GM23248 (cell line): Measurements from ENCODE around the gene UNC5A. TPM values are rescaled to one million over a fixed set of nuclear protein-coding genes. Genes with fewer than 3 reads are reported as not detected.

Experiments
- DNase-seq: peaks from one replicate; pipeline ENCODE4 v3.0.0-alpha.2; 2015
- H2AFZ ChIP-seq: fragments of 200-600 bp; sonication (generic); 2 replicates; pipeline ENCODE4 v1.6.1; 2016; ENCODE audit warnings: antibody characterized with exemption
- H3F3A ChIP-seq: fragments of 200-600 bp; sonication (generic); 2 replicates; pipeline ENCODE4 v1.6.1; 2016; ENCODE audit warnings: mild to moderate bottlenecking, antibody characterized with exemption, mixed run types; ENCODE audit not compliant: insufficient read depth
- H3K27ac ChIP-seq: fragments of 200-600 bp; sonication (generic); 2 replicates; pipeline ENCODE4 v1.5.1; 2016; ENCODE audit warnings: mild to moderate bottlenecking
- H3K27me3 ChIP-seq: fragments of 200-600 bp; sonication (generic); replicated peaks from 2 replicates; pipeline ENCODE4 v1.6.1; 2016; ENCODE audit warnings: mild to moderate bottlenecking; ENCODE audit not compliant: insufficient read depth
- H3K36me3 ChIP-seq: fragments of 200-600 bp; sonication (generic); 2 replicates; pipeline ENCODE4 v1.6.1; 2016; ENCODE audit warnings: low read depth, mild to moderate bottlenecking
- H3K4me1 ChIP-seq: fragments of 200-600 bp; sonication (generic); 2 replicates; pipeline ENCODE4 v1.6.1; 2016; ENCODE audit warnings: mild to moderate bottlenecking; ENCODE audit not compliant: insufficient read depth
- H3K4me2 ChIP-seq: fragments of 200-600 bp; sonication (generic); one replicate; pipeline ENCODE4 v1.6.1; 2016; ENCODE audit warnings: mild to moderate bottlenecking; ENCODE audit not compliant: unreplicated experiment
- H3K4me3 ChIP-seq: fragments of 200-600 bp; sonication (generic); 2 replicates; pipeline ENCODE4 v1.5.1; 2016; ENCODE audit warnings: mild to moderate bottlenecking
- H3K79me2 ChIP-seq: fragments of 200-600 bp; sonication (generic); 2 replicates; pipeline ENCODE4 v1.6.1; 2016; ENCODE audit warnings: mild to moderate bottlenecking; ENCODE audit not compliant: insufficient read depth
- H3K9ac ChIP-seq: fragments of 200-600 bp; sonication (generic); 2 replicates; pipeline ENCODE4 v1.6.1; 2016; ENCODE audit warnings: mild to moderate bottlenecking
- H3K9me2 ChIP-seq: fragments of 200-600 bp; sonication (generic); 2 replicates; pipeline ENCODE4 v1.6.1; 2016; ENCODE audit warnings: mixed run types, mild to moderate bottlenecking, moderate library complexity; ENCODE audit not compliant: insufficient read depth
- H3K9me3 ChIP-seq: fragments of 200-600 bp; sonication (generic); one replicate; pipeline ENCODE4 v1.6.1; 2017; ENCODE audit warnings: low read depth
- H4K20me1 ChIP-seq: fragments of 200-600 bp; sonication (generic); 2 replicates; pipeline ENCODE4 v1.6.0; 2016; ENCODE audit not compliant: insufficient read depth
- EZH2 ChIP-seq: fragments of 200-600 bp; sonication (generic); IDR thresholded peaks from 2 replicates; pipeline ENCODE4 v1.6.1; 2018; ENCODE audit warnings: antibody characterized with exemption, mild to moderate bottlenecking; ENCODE audit not compliant: insufficient read depth, poor library complexity, severe bottlenecking
- EZH2phosphoT487 ChIP-seq: fragments of 200-600 bp; sonication (generic); IDR thresholded peaks from 2 replicates; pipeline ENCODE4 v1.6.1; 2018; ENCODE audit warnings: antibody characterized with exemption, moderate library complexity, mild to moderate bottlenecking, low read depth; ENCODE audit not compliant: insufficient read depth
- WGBS, 2 experiments: methylation state at CpG; one replicate each; pipeline ENCODE4 v1.1.6; 2015 to 2017; ENCODE audit warnings: low lambda C conversion rate in 2 of 2, low coverage in 1 of 2; ENCODE audit errors: missing lambda C conversion rate in 2 of 2; 5-methylcytosine and 5-hydroxymethylcytosine counted together
- in situ Hi-C: fragments of 300-500 bp; cut with MboI; formaldehyde crosslinking; loops from 2 replicates; pipeline ENCODE4 v1.15.0; 2020
- polyA plus RNA-seq: library from polyadenylated mRNA; unstranded; fragments of >200 nt; fragmentation: Nextera tagmentation; extraction: Ambion mirVana; gene quantifications from 2 replicates; pipeline ENCODE4 v1.2.1, GENCODE V29; 2016
- total RNA-seq: library from RNA; depleted of rRNA; stranded (reverse); fragments of >200 nt; shearing (Covaris generic); gene quantifications from 2 replicates; pipeline ENCODE4 v1.2.3, GENCODE V29; 2014

The UNC5A gene
- total and polyA plus RNA-seq, 2 experiments from 2014 or later = not detected

- no peaks in the 10 kb centered on the region for H3K79me2 ChIP-seq
- no peak for TF ChIP-seq EZH2phosphoT487
- TF ChIP-seq EZH2 = no peak
Observed at GRCh38 chr5:176847726-176848290, 37.4 kb downstream of the UNC5A start.

GRCh38 chr5:176848651-176849050 lies 38.3 kb downstream of the UNC5A start:
- H3K4me3 ChIP-seq = no peak overlapping the region
- H2AFZ ChIP-seq = no peak overlapping the region
- H3K4me2 ChIP-seq = no peak overlapping the region
- 0 out of 2 replicates have a peak, but pooled peaks cover 3% of the 10 kb centered on the region for H3K27me3 ChIP-seq
- H3K27ac ChIP-seq = no peak overlapping the region
- no peaks in the 10 kb centered on the region for H3K4me1 ChIP-seq
- 62% methylated on average over 12 to 13 of the region's 13 CpGs for WGBS, 2 experiments
- TF ChIP-seq EZH2phosphoT487 = no peak
- TF ChIP-seq EZH2 = no peak
- no peaks in the 10 kb centered on the region for H3K9me3 ChIP-seq
- H3K9me2 ChIP-seq = no peaks in the 10 kb centered on the region
- DNase-seq = no peak
- no peaks in the 10 kb centered on the region for H3K36me3 ChIP-seq
- H3K79me2 ChIP-seq = no peaks in the 10 kb centered on the region
- no peaks in the 10 kb centered on the region for H3F3A ChIP-seq
- H4K20me1 ChIP-seq = no peaks in the 10 kb centered on the region
- in situ Hi-C loops = no loop called here
- H3K9ac ChIP-seq = no peak overlapping the region

More at GRCh38 chr5:176847726-176848290, 37.4 kb downstream of the UNC5A start:
- Histone ChIP-seq H2AFZ (no peak overlapping the region), H3K9me2 (no peaks in the 10 kb centered on the region), H3K36me3 (no peaks in the 10 kb centered on the region), H3K4me1 (no peaks in the 10 kb centered on the region), H3K4me3 (no peak overlapping the region), H3F3A (no peaks in the 10 kb centered on the region), H3K4me2 (no peak overlapping the region), H3K9ac (no peak overlapping the region), H3K27ac (no peak overlapping the region), H4K20me1 (no peaks in the 10 kb centered on the region), H3K27me3 (peaks cover 3% of the 10 kb centered on the region; the same call in 1 of the 2 replicates), H3K9me3 (no peaks in the 10 kb centered on the region)
- no peak for DNase-seq
- in situ Hi-C loops = no loop called here
- 37 to 61% methylated on average over 6 to 13 of the region's 13 CpGs for WGBS, 2 experiments

- Histone ChIP-seq H3K79me2 (no peaks in the 10 kb centered on the region), H4K20me1 (no peaks in the 10 kb centered on the region), H3K9me3 (no peaks in the 10 kb centered on the region), H3K4me1 (no peaks in the 10 kb centered on the region), H3K9ac (no peak overlapping the region), H3K27ac (no peak overlapping the region), H3K27me3 (peaks cover 3% of the 10 kb centered on the region; the same call in 1 of the 2 replicates), H3K36me3 (no peaks in the 10 kb centered on the region), H3K4me2 (no peak overlapping the region), H2AFZ (no peak overlapping the region), H3K9me2 (no peaks in the 10 kb centered on the region), H3F3A (no peaks in the 10 kb centered on the region), H3K4me3 (no peak overlapping the region)
- WGBS, 2 experiments = 60 to 69% methylated on average over 7 of the region's 7 CpGs
- in situ Hi-C loops = no loop called here
- DNase-seq = no peak
- no peak for TF ChIP-seq EZH2
- no peak for TF ChIP-seq EZH2phosphoT487
Observed at GRCh38 chr5:176849611-176850227, 39.4 kb downstream of the UNC5A start.

GRCh38 chr5:176850371-176851245 lies 40.2 kb downstream of the UNC5A start:
- no peak overlapping the region for H3K27ac ChIP-seq
- H3K79me2 ChIP-seq = no peaks in the 10 kb centered on the region
- no peak overlapping the region for H3K4me2 ChIP-seq
- WGBS, 2 experiments = 44 to 45% methylated on average over 17 to 21 of the region's 21 CpGs
- DNase-seq = no peak
- H4K20me1 ChIP-seq = no peaks in the 10 kb centered on the region
- no peaks in the 10 kb centered on the region for H3K9me2 ChIP-seq
- in situ Hi-C loops = no loop called here
- no peaks in the 10 kb centered on the region for H3K36me3 ChIP-seq
- no peaks in the 10 kb centered on the region for H3K9me3 ChIP-seq
- H3K27me3 ChIP-seq = peaks cover 3% of the 10 kb centered on the region; the same call in 1 of the 2 replicates
- no peak overlapping the region for H3K9ac ChIP-seq
- no peaks in the 10 kb centered on the region for H3F3A ChIP-seq
- no peak overlapping the region for H2AFZ ChIP-seq
- H3K4me1 ChIP-seq = no peaks in the 10 kb centered on the region
- H3K4me3 ChIP-seq = no peak overlapping the region
- TF ChIP-seq EZH2 = no peak
- TF ChIP-seq EZH2phosphoT487 = no peak
